SK-N-SH (cell line): ENCODE measurements around the gene PPP2R3B. TPM values are rescaled to one million over a fixed set of nuclear protein-coding genes. Genes with fewer than 3 reads are reported as not detected.

Experiments
- CTCF ChIA-PET: fragments of 300-600, 350-600 bp; formaldehyde crosslinking; extraction: SDS; loops from one replicate; lab custom pipeline; 2021; lab: Yijun Ruan, JAX
- POLR2A ChIA-PET: fragments of 350-600 bp; sonication (Branson Sonifier 250); formaldehyde crosslinking; extraction: SDS; loops from one replicate; lab custom pipeline; 2020; ENCODE audit warnings: antibody characterized with exemption, inconsistent platforms; lab: Yijun Ruan, JAX
- DNase-seq: peaks from one replicate; pipeline ENCODE4 v3.0.0; 2012
- H2AFZ ChIP-seq: fragments of 200-600 bp; sonication (generic); 2 replicates; pipeline ENCODE4 v1.8.1; 2016; ENCODE audit warnings: antibody characterized with exemption, mild to moderate bottlenecking, low read depth
- H3F3A ChIP-seq: fragments of 200-600 bp; sonication (generic); replicated peaks from 2 replicates; pipeline ENCODE3; 2016; ENCODE audit warnings: antibody characterized with exemption, mild to moderate bottlenecking; ENCODE audit not compliant: insufficient read depth
- H3K27ac ChIP-seq, 2 experiments: fragments of 200-500 bp in 1 of 2; fragments of 200-600 bp in 1 of 2; sonication (Bioruptor generic) in 1 of 2; sonication (generic), shearing (Covaris generic) in 1 of 2; 2 replicates each; pipeline versions ENCODE4 v1.5.1 to v1.6.1; 2014 to 2016; ENCODE audit warnings: low read depth in 2 of 2, inconsistent platforms in 1 of 2, low read length in 1 of 2, mild to moderate bottlenecking in 1 of 2, mixed read lengths in 1 of 2
- H3K27me3 ChIP-seq: fragments of 200-600 bp; sonication (generic), shearing (Covaris generic); 2 replicates; pipeline ENCODE4 v1.6.1; 2016; ENCODE audit warnings: mixed run types; ENCODE audit not compliant: insufficient read depth
- H3K36me3 ChIP-seq, 2 experiments: fragments of 200-500 bp in 1 of 2; fragments of 200-600 bp in 1 of 2; sonication (Bioruptor generic) in 1 of 2; sonication (generic) in 1 of 2; replicated peaks in 1 of 2; 2 replicates each; pipeline versions ENCODE3 to v1.5.1; 2014 to 2016; ENCODE audit warnings: low read length in 1 of 2, mild to moderate bottlenecking in 1 of 2; ENCODE audit not compliant: insufficient read depth in 2 of 2, control insufficient read depth in 1 of 2
- H3K4me1 ChIP-seq, 2 experiments: fragments of 200-500 bp in 1 of 2; fragments of 200-600 bp in 1 of 2; sonication (Bioruptor generic) in 1 of 2; sonication (generic), shearing (Covaris generic) in 1 of 2; 2 replicates each; pipeline versions ENCODE4 v1.5.1 to v1.6.1; 2014 to 2016; ENCODE audit warnings: low read depth in 1 of 2, low read length in 1 of 2, mixed run types in 1 of 2; ENCODE audit not compliant: insufficient read depth in 2 of 2, control insufficient read depth in 1 of 2
- H3K4me2 ChIP-seq: fragments of 200-600 bp; sonication (generic), shearing (Covaris generic); 2 replicates; pipeline ENCODE4 v1.6.1; 2017; ENCODE audit warnings: mixed run types
- H3K4me3 ChIP-seq, 2 experiments: fragments of 200-500 bp in 1 of 2; fragments of 200-600 bp in 1 of 2; sonication (Bioruptor generic) in 1 of 2; sonication (generic), shearing (Covaris generic) in 1 of 2; 2 replicates each; pipeline versions ENCODE4 v1.5.1 to v1.8.1; 2014 to 2016; ENCODE audit warnings: low read depth in 2 of 2, inconsistent platforms in 1 of 2, low read length in 1 of 2, mild to moderate bottlenecking in 1 of 2, mixed read lengths in 1 of 2, moderate library complexity in 1 of 2
- H3K79me2 ChIP-seq: fragments of 200-600 bp; sonication (generic); 2 replicates; pipeline ENCODE4 v1.8.1; 2017; ENCODE audit warnings: mild to moderate bottlenecking; ENCODE audit not compliant: insufficient read depth
- H3K9ac ChIP-seq: fragments of 200-600 bp; sonication (generic); 2 replicates; pipeline ENCODE4 v1.6.1; 2017; ENCODE audit warnings: mixed run types
- H3K9me2 ChIP-seq: fragments of 200-600 bp; sonication (generic); 2 replicates; pipeline ENCODE4 v1.6.1; 2017; ENCODE audit warnings: mixed run types
- H3K9me3 ChIP-seq: fragments of 200-600 bp; sonication (generic); 2 replicates; pipeline ENCODE4 v1.6.1; 2017; ENCODE audit warnings: mixed run types, mild to moderate bottlenecking, moderate library complexity
- H4K20me1 ChIP-seq: fragments of 200-600 bp; sonication (generic); 2 replicates; pipeline ENCODE4 v1.6.1; 2017; ENCODE audit warnings: mild to moderate bottlenecking, mixed run types; ENCODE audit not compliant: insufficient read depth
- CHD2 ChIP-seq: fragments of 150-350 bp; IDR thresholded peaks from 2 replicates; pipeline ENCODE4 v1.6.1; 2018; ENCODE audit warnings: low read length; ENCODE audit not compliant: partially characterized antibody
- CTCF ChIP-seq: fragments of 200-600 bp; sonication (generic); IDR thresholded peaks from 2 replicates; pipeline ENCODE4 v1.6.1; 2017; ENCODE audit warnings: antibody characterized with exemption, mild to moderate bottlenecking, moderate library complexity
- ELF1 ChIP-seq: IDR thresholded peaks from 2 replicates; pipeline ENCODE4 v1.4.0; 2012
- EP300 ChIP-seq, 2 experiments: IDR thresholded peaks; 2 replicates each; pipeline versions ENCODE4 v1.4.0 to v1.6.1; 2012; ENCODE audit warnings: borderline replicate concordance in 1 of 2, low read depth in 1 of 2, low read length in 1 of 2
- EZH2phosphoT487 ChIP-seq: fragments of 200-600 bp; sonication (generic); IDR thresholded peaks from 2 replicates; pipeline ENCODE4 v1.6.1; 2017; ENCODE audit warnings: low read depth, mixed run types, mild to moderate bottlenecking, antibody characterized with exemption, moderate library complexity, borderline replicate concordance
- FOXM1 ChIP-seq: IDR thresholded peaks from 2 replicates; pipeline ENCODE4 v1.4.0; 2012; ENCODE audit warnings: low read depth, mild to moderate bottlenecking
- GABPA ChIP-seq: IDR thresholded peaks from 2 replicates; pipeline ENCODE4 v1.4.0; 2012; ENCODE audit warnings: low read depth, mild to moderate bottlenecking
- GATA2 ChIP-seq: sonication (generic); formaldehyde crosslinking; IDR thresholded peaks from 2 replicates; pipeline ENCODE4 v1.5.0; 2020; ENCODE audit warnings: mild to moderate bottlenecking, missing genetic modification reagents
- JUND ChIP-seq: IDR thresholded peaks from 2 replicates; pipeline ENCODE4 v1.4.0; 2012
- MEF2A ChIP-seq: IDR thresholded peaks from 2 replicates; pipeline ENCODE4 v1.4.0; 2012; ENCODE audit warnings: low read depth, borderline replicate concordance
- RAD21 ChIP-seq: IDR thresholded peaks from 2 replicates; pipeline ENCODE4 v1.6.1; 2012; ENCODE audit warnings: mild to moderate bottlenecking, low read length
- RCOR1 ChIP-seq: fragments of 150-350 bp; IDR thresholded peaks from 2 replicates; pipeline ENCODE4 v1.6.1; 2017; ENCODE audit warnings: antibody characterized with exemption, low read length
- RFX5 ChIP-seq: IDR thresholded peaks from 2 replicates; pipeline ENCODE4 v1.6.1; 2012; ENCODE audit warnings: mild to moderate bottlenecking, improper control_type of control experiment, low read length
- SIN3A ChIP-seq: IDR thresholded peaks from 2 replicates; pipeline ENCODE4 v1.6.1; 2012; ENCODE audit warnings: low read depth, mild to moderate bottlenecking, low read length, moderate library complexity, borderline replicate concordance
- TAF1 ChIP-seq: IDR thresholded peaks from 2 replicates; pipeline ENCODE4 v1.6.1; 2012; ENCODE audit warnings: low read depth, mild to moderate bottlenecking, low read length, moderate library complexity, borderline replicate concordance
- TEAD4 ChIP-seq: IDR thresholded peaks from 2 replicates; pipeline ENCODE4 v1.4.0; 2012; ENCODE audit warnings: mild to moderate bottlenecking, borderline replicate concordance; ENCODE audit not compliant: insufficient read depth
- YY1 ChIP-seq: IDR thresholded peaks from 2 replicates; pipeline ENCODE4 v1.4.0; 2012; ENCODE audit warnings: low read depth, mild to moderate bottlenecking
- WGBS: methylation state at CpG from one replicate; pipeline ENCODE4 v1.1.6; 2017; ENCODE audit warnings: low lambda C conversion rate; 5-methylcytosine and 5-hydroxymethylcytosine counted together
- polyA plus RNA-seq, 3 experiments: library from polyadenylated mRNA; depleted of rRNA; stranded (reverse); fragments of >200 nt; gene quantifications; 2 replicates each; pipeline ENCODE4 v1.2.3, GENCODE V29; 2012
- TF ChIP-seq, protein P1 (sequence below): IDR thresholded peaks from 2 replicates; pipeline ENCODE4 v1.4.0; 2012; ENCODE audit warnings: low read depth, borderline replicate concordance
- TF ChIP-seq, protein P2 (sequence below): IDR thresholded peaks from 2 replicates; pipeline ENCODE4; 2012
- TF ChIP-seq, protein P3 (sequence below): IDR thresholded peaks from 2 replicates; pipeline ENCODE4 v1.4.0; 2012; ENCODE audit warnings: low read depth

PPP2R3B gene
- polyA plus RNA-seq, 1 of the 3 experiments (the other 2 are of a cell fraction): 19.4 TPM

DNA sequence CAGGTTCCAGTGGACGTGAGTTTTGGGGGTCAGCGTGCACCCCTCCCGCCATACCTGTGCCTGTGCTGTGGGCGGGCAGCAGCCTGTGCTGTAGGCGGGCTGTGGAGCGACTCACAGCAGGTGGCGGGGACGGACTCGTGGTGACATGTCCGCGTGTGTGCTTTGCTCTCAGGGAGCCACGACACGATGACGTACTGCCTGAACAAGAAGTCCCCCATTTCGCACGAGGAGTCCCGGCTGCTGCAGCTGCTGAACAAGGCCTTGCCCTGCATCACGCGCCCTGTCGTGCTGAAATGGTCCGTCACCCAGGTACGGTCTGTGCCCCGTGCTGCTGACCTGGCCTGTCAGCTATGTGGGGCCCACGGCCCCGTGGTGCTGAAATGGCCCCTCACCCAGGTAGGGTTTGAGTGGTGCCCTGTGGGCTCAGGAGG lies 98.1 kb downstream of the PPP2R3B start:
- Histone ChIP-seq H3K4me1 (no peaks in the 10 kb centered on the region), H4K20me1 (no peaks in the 10 kb centered on the region), H3K9me2 (no peaks in the 10 kb centered on the region), H3K27me3 (no peaks in the 10 kb centered on the region), H3F3A (peaks cover 9% of the 10 kb centered on the region), H3K9ac (no peak overlapping the region), H3K79me2 (peaks cover 6% of the 10 kb centered on the region; the same call in 1 of the 2 replicates), H2AFZ (no peak overlapping the region), H3K4me2 (no peak overlapping the region), H3K27ac (no peak overlapping the region), H3K36me3 (peaks cover 6 to 18% of the 10 kb centered on the region in 2 experiments), H3K4me3 (no peak overlapping the region), H3K9me3 (no peaks in the 10 kb centered on the region)
- no peak for TF ChIP-seq EZH2phosphoT487
- no peak for TF ChIP-seq JUND
- no peak for TF ChIP-seq CHD2
- TF ChIP-seq ELF1: no peak
- TF ChIP-seq RFX5: no peak
- TF ChIP-seq, protein P1, sequence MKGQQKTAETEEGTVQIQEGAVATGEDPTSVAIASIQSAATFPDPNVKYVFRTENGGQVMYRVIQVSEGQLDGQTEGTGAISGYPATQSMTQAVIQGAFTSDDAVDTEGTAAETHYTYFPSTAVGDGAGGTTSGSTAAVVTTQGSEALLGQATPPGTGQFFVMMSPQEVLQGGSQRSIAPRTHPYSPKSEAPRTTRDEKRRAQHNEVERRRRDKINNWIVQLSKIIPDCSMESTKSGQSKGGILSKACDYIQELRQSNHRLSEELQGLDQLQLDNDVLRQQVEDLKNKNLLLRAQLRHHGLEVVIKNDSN: no peak
- TF ChIP-seq TAF1: no peak
- no peak for TF ChIP-seq YY1
- TF ChIP-seq, protein P2, sequence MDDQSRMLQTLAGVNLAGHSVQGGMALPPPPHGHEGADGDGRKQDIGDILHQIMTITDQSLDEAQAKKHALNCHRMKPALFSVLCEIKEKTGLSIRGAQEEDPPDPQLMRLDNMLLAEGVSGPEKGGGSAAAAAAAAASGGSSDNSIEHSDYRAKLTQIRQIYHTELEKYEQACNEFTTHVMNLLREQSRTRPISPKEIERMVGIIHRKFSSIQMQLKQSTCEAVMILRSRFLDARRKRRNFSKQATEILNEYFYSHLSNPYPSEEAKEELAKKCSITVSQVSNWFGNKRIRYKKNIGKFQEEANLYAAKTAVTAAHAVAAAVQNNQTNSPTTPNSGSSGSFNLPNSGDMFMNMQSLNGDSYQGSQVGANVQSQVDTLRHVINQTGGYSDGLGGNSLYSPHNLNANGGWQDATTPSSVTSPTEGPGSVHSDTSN: no peak
- TF ChIP-seq EP300 (IDR thresholded peaks at IDR 0.05; ENCODE audit: borderline replicate concordance in 1 of 2, low read depth in 1 of 2, low read length in 1 of 2): no peak
- TF ChIP-seq GATA2 (CRISPR knock-in tag): no peak
- TF ChIP-seq CTCF: no peak
- TF ChIP-seq FOXM1: no peak
- TF ChIP-seq RCOR1: no peak
- no peak for TF ChIP-seq SIN3A
- no peak for TF ChIP-seq MEF2A
- TF ChIP-seq, protein P3, sequence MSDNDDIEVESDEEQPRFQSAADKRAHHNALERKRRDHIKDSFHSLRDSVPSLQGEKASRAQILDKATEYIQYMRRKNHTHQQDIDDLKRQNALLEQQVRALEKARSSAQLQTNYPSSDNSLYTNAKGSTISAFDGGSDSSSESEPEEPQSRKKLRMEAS: no peak
- TF ChIP-seq TEAD4: no peak
- no peak for TF ChIP-seq GABPA
- no peak for TF ChIP-seq RAD21
- CTCF ChIA-PET: no interaction called here
- 96% methylated on average over 17 of the region's 25 CpGs for WGBS
- POLR2A ChIA-PET: no interaction called here
- no peak for DNase-seq
